H9 (cell line): ENCODE measurements around the gene CCDC9B. TPM values are rescaled to one million over a fixed set of nuclear protein-coding genes. Genes with fewer than 3 reads are reported as not detected.
A peak's percentile ranks its signal among the peaks of the same experiment; 100 is the strongest.

Experiments used
- DNase-seq: peaks from one replicate; pipeline ENCODE4 v3.0.0-alpha.2; 2017
- H2AFZ ChIP-seq: one replicate; pipeline ENCODE4 v1.6.1; 2013; ENCODE audit warnings: mild to moderate bottlenecking, low read length, control low read depth, moderate library complexity
- H2AK5ac ChIP-seq: 2 replicates; pipeline ENCODE4 v1.6.1; 2013; ENCODE audit warnings: low read length, control low read depth, mixed read lengths; ENCODE audit not compliant: insufficient read length
- H2BK120ac ChIP-seq: one replicate; pipeline ENCODE4 v1.6.1; 2013; ENCODE audit warnings: low read depth, mild to moderate bottlenecking, low read length, control low read depth, inconsistent platforms; ENCODE audit not compliant: poor library complexity, severe bottlenecking
- H2BK12ac ChIP-seq: 2 replicates; pipeline ENCODE4 v1.6.1; 2013; ENCODE audit warnings: low read length, control low read depth, mixed read lengths, low read depth; ENCODE audit not compliant: insufficient read length
- H2BK15ac ChIP-seq: 2 replicates; pipeline ENCODE4 v1.6.1; 2013; ENCODE audit warnings: low read depth, low read length, control low read depth
- H2BK20ac ChIP-seq: one replicate; pipeline ENCODE4 v1.6.1; 2013; ENCODE audit warnings: low read depth, mild to moderate bottlenecking, low read length, control low read depth, inconsistent platforms; ENCODE audit not compliant: poor library complexity, severe bottlenecking
- H2BK5ac ChIP-seq: 2 replicates; pipeline ENCODE4 v1.6.1; 2013; ENCODE audit warnings: low read length, control low read depth, mixed read lengths; ENCODE audit not compliant: insufficient read length
- H3K14ac ChIP-seq: 2 replicates; pipeline ENCODE4 v1.6.1; 2013; ENCODE audit warnings: low read length, control low read depth; ENCODE audit not compliant: insufficient read depth
- H3K18ac ChIP-seq: 2 replicates; pipeline ENCODE4 v1.6.1; 2013; ENCODE audit warnings: low read depth, mild to moderate bottlenecking, mixed read lengths, low read length, control low read depth; ENCODE audit not compliant: insufficient read length
- H3K23ac ChIP-seq: 2 replicates; pipeline ENCODE4 v1.6.1; 2013; ENCODE audit warnings: low read length, control low read depth, mixed read lengths, low read depth; ENCODE audit not compliant: insufficient read length
- H3K23me2 ChIP-seq: 2 replicates; pipeline ENCODE4 v1.6.1; 2013; ENCODE audit warnings: low read depth, mild to moderate bottlenecking, mixed read lengths, low read length, control low read depth; ENCODE audit not compliant: insufficient read length, poor library complexity, severe bottlenecking
- H3K27ac ChIP-seq: 2 replicates; pipeline ENCODE4 v1.5.1; 2013; ENCODE audit warnings: low read length, control low read depth, mixed read lengths, low read depth; ENCODE audit not compliant: insufficient read length
- H3K27me3 ChIP-seq: 2 replicates; pipeline ENCODE4 v1.6.1; 2013; ENCODE audit warnings: low read length, control low read depth, inconsistent platforms; ENCODE audit not compliant: insufficient read depth
- H3K4ac ChIP-seq: 2 replicates; pipeline ENCODE4 v1.6.1; 2013; ENCODE audit warnings: low read depth, mild to moderate bottlenecking, control low read depth, inconsistent platforms, low read length, moderate library complexity
- H3K4me1 ChIP-seq: 2 replicates; pipeline ENCODE4 v1.6.1; 2013; ENCODE audit warnings: low read length, control low read depth, inconsistent platforms; ENCODE audit not compliant: insufficient read depth
- H3K4me2 ChIP-seq: 2 replicates; pipeline ENCODE4 v1.6.1; 2013; ENCODE audit warnings: low read length, control low read depth, mixed read lengths; ENCODE audit not compliant: insufficient read length, insufficient read depth
- H3K56ac ChIP-seq: 2 replicates; pipeline ENCODE4 v1.6.1; 2013; ENCODE audit warnings: low read depth, mild to moderate bottlenecking, mixed read lengths, low read length, control low read depth; ENCODE audit not compliant: insufficient read length
- H3K79me1 ChIP-seq: 2 replicates; pipeline ENCODE4 v1.6.1; 2013; ENCODE audit warnings: low read depth, mild to moderate bottlenecking, moderate library complexity, low read length, control low read depth, inconsistent platforms; ENCODE audit not compliant: insufficient read depth, poor library complexity, severe bottlenecking
- H3K79me2 ChIP-seq: 2 replicates; pipeline ENCODE4 v1.6.1; 2013; ENCODE audit warnings: low read length, control low read depth, inconsistent platforms; ENCODE audit not compliant: insufficient read depth
- H3K9ac ChIP-seq: 2 replicates; pipeline ENCODE4 v1.6.1; 2013; ENCODE audit warnings: low read length, control low read depth, mixed read lengths; ENCODE audit not compliant: insufficient read length; ENCODE audit errors: extremely low read depth
- H3K9me3 ChIP-seq: one replicate; pipeline ENCODE4 v1.6.1; 2013; ENCODE audit warnings: low read depth, low read length, inconsistent platforms; ENCODE audit not compliant: control insufficient read depth
- H3T11ph ChIP-seq: one replicate; pipeline ENCODE4 v1.6.1; 2013; ENCODE audit warnings: mild to moderate bottlenecking, low read length, control low read depth, inconsistent platforms
- H4K20me1 ChIP-seq: one replicate; pipeline ENCODE4 v1.6.1; 2013; ENCODE audit not compliant: control insufficient read depth, insufficient read length, insufficient read depth
- H4K5ac ChIP-seq: 2 replicates; pipeline ENCODE4 v1.6.1; 2013; ENCODE audit warnings: low read depth, mild to moderate bottlenecking, mixed read lengths, low read length, control low read depth; ENCODE audit not compliant: insufficient read length
- H4K8ac ChIP-seq: replicated peaks from 2 replicates; pipeline ENCODE4 v1.6.1; 2013; ENCODE audit warnings: low read length, control low read depth, mixed read lengths, low read depth; ENCODE audit not compliant: insufficient read length
- H4K91ac ChIP-seq: 2 replicates; pipeline ENCODE4 v1.6.1; 2013; ENCODE audit warnings: low read depth, mild to moderate bottlenecking, moderate library complexity, mixed read lengths, low read length, control low read depth; ENCODE audit not compliant: insufficient read length
- H3K27ac Mint-ChIP-seq, 3 experiments: 2 replicates in 2 of 3; 3 replicates in 1 of 3; pipeline ENCODE4 v1.8.0; 2020 to 2021; ENCODE audit warnings: mixed read lengths in 3 of 3, mild to moderate bottlenecking in 1 of 3, moderate library complexity in 1 of 3
- H3K27me3 Mint-ChIP-seq: 2 replicates; pipeline ENCODE4 v1.8.0; 2021; ENCODE audit warnings: low read depth, mild to moderate bottlenecking, moderate library complexity, mixed read lengths
- H3K36me3 Mint-ChIP-seq, 3 experiments: 2 replicates in 2 of 3; 3 replicates in 1 of 3; pipeline ENCODE4 v1.8.0; 2020 to 2021; ENCODE audit warnings: low read depth in 3 of 3, mixed read lengths in 3 of 3; ENCODE audit not compliant: insufficient read depth in 1 of 3
- H3K4me1 Mint-ChIP-seq, 2 experiments: 2 replicates each; pipeline ENCODE4 v1.8.0; 2020; ENCODE audit warnings: mixed read lengths in 2 of 2
- H3K4me3 Mint-ChIP-seq, 2 experiments: 2 replicates in 1 of 2; 3 replicates in 1 of 2; pipeline ENCODE4 v1.8.0; 2020 to 2021; ENCODE audit warnings: mild to moderate bottlenecking in 2 of 2, mixed read lengths in 2 of 2, moderate library complexity in 1 of 2
- H3K9me3 Mint-ChIP-seq, 2 experiments: 2 replicates in 1 of 2; 3 replicates in 1 of 2; pipeline ENCODE4 v1.8.0; 2020; ENCODE audit warnings: mild to moderate bottlenecking in 2 of 2, mixed read lengths in 2 of 2, moderate library complexity in 1 of 2
- WGBS: extraction: QIAGEN DNeasy Blood & Tissue Kit; methylation state at CpG from one replicate; pipeline ENCODE4 v1.1.7; 2013; ENCODE audit warnings: missing lambda C conversion rate, low lambda C conversion rate, mixed read lengths; ENCODE audit not compliant: insufficient read length; ENCODE audit errors: extremely low coverage; 5-methylcytosine and 5-hydroxymethylcytosine counted together
- total RNA-seq: library from RNA; stranded (reverse); gene quantifications from 2 replicates; pipeline ENCODE4 v1.2.1, GENCODE V29; 2021
- TF ChIP-seq, protein P1 (sequence below): fragments of 200-600 bp; sonication (generic); conservative IDR thresholded peaks from 3 replicates; pipeline ENCODE4 v1.8.0; 2021; ENCODE audit warnings: antibody characterized with exemption, mild to moderate bottlenecking

The CCDC9B gene
- total RNA-seq, 1 experiment from 2014 or later = 0.48 TPM

DNA sequence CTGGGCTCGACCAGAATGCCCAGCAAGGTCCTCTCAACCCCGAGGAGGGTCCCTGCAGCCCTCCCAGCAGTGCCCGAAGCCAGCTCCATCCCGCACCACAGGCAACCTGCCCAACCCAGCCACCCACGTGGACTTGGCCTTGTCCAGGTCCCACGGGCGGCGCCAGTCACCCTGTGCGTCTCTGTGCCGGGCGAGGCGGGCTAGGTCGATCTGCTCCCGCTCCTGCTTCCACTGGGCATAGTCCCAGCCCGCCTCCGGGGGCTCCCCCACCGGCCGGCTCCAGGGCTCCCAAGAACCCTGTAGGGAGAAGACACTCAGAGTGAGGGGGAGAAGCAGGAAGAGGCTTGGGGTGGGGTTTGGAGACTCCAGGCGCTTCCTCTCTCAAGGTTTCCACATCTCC, 3.1 kb downstream of the CCDC9B start:
- no CpG with 5 or more reads among the region's 19 CpGs for WGBS

More for the DNA sequence above, 3.1 kb downstream of the CCDC9B start:
- no peaks in the 10 kb centered on the region; a peak in 2 of 7 replicates for H3K36me3 Mint-ChIP-seq
- Histone ChIP-seq H3K9ac (no peak overlapping the region), H2BK5ac (no peak overlapping the region), H3K27me3 (no peaks in the 10 kb centered on the region), H3K14ac (no peak overlapping the region), H2BK12ac (no peak overlapping the region), H3K79me2 (no peaks in the 10 kb centered on the region), H3K9me3 (no peaks in the 10 kb centered on the region), H3K23ac (no peak overlapping the region), H2BK20ac (no peak overlapping the region), H2AK5ac (no peak overlapping the region), H2BK15ac (no peak overlapping the region), H3K27ac (no peak overlapping the region), H3K79me1 (no peaks in the 10 kb centered on the region), H3T11ph (no peak overlapping the region), H2BK120ac (no peak overlapping the region), H4K5ac (no peak overlapping the region), H2AFZ (no peak overlapping the region), H3K18ac (no peak overlapping the region), H4K20me1 (no peaks in the 10 kb centered on the region), H3K4me1 (no peaks in the 10 kb centered on the region), H3K23me2 (no peaks in the 10 kb centered on the region), H4K8ac (no peak overlapping the region), H4K91ac (no peak overlapping the region), H3K56ac (no peak overlapping the region), H3K4me2 (no peak overlapping the region), H3K4ac (no peak overlapping the region)
- peaks cover 21 to 44% of the 10 kb centered on the region in 2 experiments for H3K4me1 Mint-ChIP-seq
- no peak overlapping the region for H3K4me3 Mint-ChIP-seq
- peaks cover 11% of the 10 kb centered on the region for H3K27me3 Mint-ChIP-seq
- DNase-seq = peak; percentile 52
- no peaks in the 10 kb centered on the region for H3K9me3 Mint-ChIP-seq
- no peak overlapping the region for H3K27ac Mint-ChIP-seq
- TF ChIP-seq, protein P1, sequence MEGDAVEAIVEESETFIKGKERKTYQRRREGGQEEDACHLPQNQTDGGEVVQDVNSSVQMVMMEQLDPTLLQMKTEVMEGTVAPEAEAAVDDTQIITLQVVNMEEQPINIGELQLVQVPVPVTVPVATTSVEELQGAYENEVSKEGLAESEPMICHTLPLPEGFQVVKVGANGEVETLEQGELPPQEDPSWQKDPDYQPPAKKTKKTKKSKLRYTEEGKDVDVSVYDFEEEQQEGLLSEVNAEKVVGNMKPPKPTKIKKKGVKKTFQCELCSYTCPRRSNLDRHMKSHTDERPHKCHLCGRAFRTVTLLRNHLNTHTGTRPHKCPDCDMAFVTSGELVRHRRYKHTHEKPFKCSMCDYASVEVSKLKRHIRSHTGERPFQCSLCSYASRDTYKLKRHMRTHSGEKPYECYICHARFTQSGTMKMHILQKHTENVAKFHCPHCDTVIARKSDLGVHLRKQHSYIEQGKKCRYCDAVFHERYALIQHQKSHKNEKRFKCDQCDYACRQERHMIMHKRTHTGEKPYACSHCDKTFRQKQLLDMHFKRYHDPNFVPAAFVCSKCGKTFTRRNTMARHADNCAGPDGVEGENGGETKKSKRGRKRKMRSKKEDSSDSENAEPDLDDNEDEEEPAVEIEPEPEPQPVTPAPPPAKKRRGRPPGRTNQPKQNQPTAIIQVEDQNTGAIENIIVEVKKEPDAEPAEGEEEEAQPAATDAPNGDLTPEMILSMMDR = no peak
